RWPE2 (cell line): ENCODE results near the gene ADD1.

Source experiments
- ATAC-seq: fragments of 200-7000 bp; cut with Tn5 transposase; 3 replicates; pipeline ENCODE4 v1.9.1; 2021; ENCODE audit warnings: low read depth
- DNase-seq: peaks from one replicate; pipeline ENCODE4 v3.0.0-alpha.2; 2020; ENCODE audit warnings: low spot score
- H3K27ac ChIP-seq: fragments of 450-650 bp; 2 replicates; pipeline ENCODE4 v1.5.1; 2017; ENCODE audit warnings: mild to moderate bottlenecking; ENCODE audit not compliant: poor library complexity, severe bottlenecking
- H3K27me3 ChIP-seq: fragments of 250-450 bp; sonication (Bioruptor Pico); 2 replicates; pipeline ENCODE4 v1.5.1; 2021; ENCODE audit warnings: mild to moderate bottlenecking, moderate library complexity; ENCODE audit not compliant: insufficient read depth, poor library complexity, severe bottlenecking
- H3K36me3 ChIP-seq: fragments of 250-450 bp; sonication (Bioruptor Pico); 2 replicates; pipeline ENCODE4 v1.5.1; 2020; ENCODE audit warnings: low read depth, mild to moderate bottlenecking, moderate library complexity
- H3K4me1 ChIP-seq: fragments of 250-450 bp; sonication (Bioruptor Pico); 2 replicates; pipeline ENCODE4 v1.5.1; 2021; ENCODE audit warnings: mild to moderate bottlenecking, moderate library complexity; ENCODE audit not compliant: insufficient read depth, poor library complexity, severe bottlenecking
- H3K4me3 ChIP-seq: fragments of 250-450 bp; sonication (Bioruptor Pico); 2 replicates; pipeline ENCODE4 v1.5.1; 2021; ENCODE audit warnings: mild to moderate bottlenecking, moderate library complexity; ENCODE audit not compliant: severe bottlenecking
- H3K9me3 ChIP-seq: fragments of 250-450 bp; sonication (Bioruptor Pico); 2 replicates; pipeline ENCODE4 v1.5.1; 2021; ENCODE audit warnings: mild to moderate bottlenecking, moderate library complexity; ENCODE audit not compliant: severe bottlenecking
- TF ChIP-seq, protein P1 (sequence below): fragments of 450-650 bp; IDR thresholded peaks from one replicate; pipeline ENCODE4 v1.5.1; 2017; ENCODE audit warnings: mild to moderate bottlenecking, moderate library complexity; ENCODE audit not compliant: poor library complexity, severe bottlenecking

Gene ADD1

DNA sequence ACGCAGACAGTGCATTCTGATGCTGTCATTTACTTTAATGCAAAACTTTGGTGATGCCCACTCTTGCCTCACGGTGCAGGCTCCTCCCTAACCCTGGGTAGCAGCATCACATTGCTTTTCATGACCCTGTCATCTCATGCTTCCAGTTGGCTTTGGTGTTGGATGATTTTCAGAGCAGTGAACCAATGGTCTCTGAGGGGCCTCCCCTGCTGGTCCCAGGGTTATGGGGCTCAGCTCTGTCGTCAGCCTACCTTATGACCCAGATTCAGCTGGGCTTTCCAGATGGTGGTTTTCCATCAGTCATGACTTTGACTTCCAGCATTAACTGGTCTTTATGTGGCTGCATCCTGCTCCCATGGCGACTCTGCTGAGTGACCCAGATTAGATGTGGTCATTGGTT, 63.6 kb downstream of the ADD1 start:
- no peaks in the 10 kb centered on the region for H3K27me3 ChIP-seq
- DNase-seq (no peak), ATAC-seq (no peak)
- no peaks in the 10 kb centered on the region for H3K4me1 ChIP-seq
- no peaks in the 10 kb centered on the region for H3K9me3 ChIP-seq
- H3K4me3 ChIP-seq: no peak overlapping the region
- peaks cover 69% of the 10 kb centered on the region for H3K36me3 ChIP-seq
- TF ChIP-seq, protein P1, sequence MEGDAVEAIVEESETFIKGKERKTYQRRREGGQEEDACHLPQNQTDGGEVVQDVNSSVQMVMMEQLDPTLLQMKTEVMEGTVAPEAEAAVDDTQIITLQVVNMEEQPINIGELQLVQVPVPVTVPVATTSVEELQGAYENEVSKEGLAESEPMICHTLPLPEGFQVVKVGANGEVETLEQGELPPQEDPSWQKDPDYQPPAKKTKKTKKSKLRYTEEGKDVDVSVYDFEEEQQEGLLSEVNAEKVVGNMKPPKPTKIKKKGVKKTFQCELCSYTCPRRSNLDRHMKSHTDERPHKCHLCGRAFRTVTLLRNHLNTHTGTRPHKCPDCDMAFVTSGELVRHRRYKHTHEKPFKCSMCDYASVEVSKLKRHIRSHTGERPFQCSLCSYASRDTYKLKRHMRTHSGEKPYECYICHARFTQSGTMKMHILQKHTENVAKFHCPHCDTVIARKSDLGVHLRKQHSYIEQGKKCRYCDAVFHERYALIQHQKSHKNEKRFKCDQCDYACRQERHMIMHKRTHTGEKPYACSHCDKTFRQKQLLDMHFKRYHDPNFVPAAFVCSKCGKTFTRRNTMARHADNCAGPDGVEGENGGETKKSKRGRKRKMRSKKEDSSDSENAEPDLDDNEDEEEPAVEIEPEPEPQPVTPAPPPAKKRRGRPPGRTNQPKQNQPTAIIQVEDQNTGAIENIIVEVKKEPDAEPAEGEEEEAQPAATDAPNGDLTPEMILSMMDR: no peak
- no peak overlapping the region for H3K27ac ChIP-seq

DNA sequence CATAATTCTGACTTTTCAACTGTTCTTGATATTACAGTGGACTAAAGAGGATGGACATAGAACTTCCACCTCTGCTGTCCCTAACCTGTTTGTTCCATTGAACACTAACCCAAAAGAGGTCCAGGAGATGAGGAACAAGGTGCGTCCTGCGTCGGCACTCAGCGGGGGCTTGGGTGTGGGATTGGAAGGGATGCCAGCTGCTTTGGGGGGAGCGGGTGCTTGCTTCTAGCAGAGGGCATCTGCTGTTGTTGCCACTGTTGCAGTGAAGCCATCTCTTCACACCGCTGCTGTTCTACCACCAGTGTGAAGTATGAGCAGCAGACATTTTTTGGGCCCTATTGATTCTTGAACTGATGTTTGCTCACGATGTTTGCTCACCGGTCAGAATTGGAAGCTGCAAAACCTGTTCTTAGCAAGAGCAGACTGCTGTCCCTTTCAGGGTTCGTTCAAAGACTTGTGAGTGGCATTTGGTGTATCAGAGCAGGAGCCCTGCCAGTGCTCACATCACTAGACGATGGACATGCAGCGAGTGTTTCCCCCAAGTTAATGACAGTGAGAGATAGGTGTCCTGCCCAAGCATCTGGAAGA, 64.2 kb downstream of the ADD1 start:
- no peak overlapping the region for H3K27ac ChIP-seq
- no peaks in the 10 kb centered on the region for H3K9me3 ChIP-seq
- ATAC-seq: no peak
- TF ChIP-seq, protein P1: no peak
- no peak overlapping the region for H3K4me3 ChIP-seq
- DNase-seq: no peak
- H3K27me3 ChIP-seq: no peaks in the 10 kb centered on the region
- peaks cover 71% of the 10 kb centered on the region for H3K36me3 ChIP-seq
- H3K4me1 ChIP-seq: no peaks in the 10 kb centered on the region

- no peak overlapping the region for H3K27ac ChIP-seq
- TF ChIP-seq, protein P1: no peak
- H3K9me3 ChIP-seq: no peaks in the 10 kb centered on the region
- peaks cover 74% of the 10 kb centered on the region for H3K36me3 ChIP-seq
- H3K4me3 ChIP-seq: no peak overlapping the region
- H3K4me1 ChIP-seq: no peaks in the 10 kb centered on the region
- no peak for ATAC-seq
- DNase-seq: no peak
- H3K27me3 ChIP-seq: no peaks in the 10 kb centered on the region
Observed at GRCh38 chr4:2908686-2909085, 65.0 kb downstream of the ADD1 start.

GRCh38 chr4:2909583-2909982, 65.9 kb downstream of the ADD1 start:
- no peak overlapping the region for H3K27ac ChIP-seq
- no peaks in the 10 kb centered on the region for H3K27me3 ChIP-seq
- H3K4me3 ChIP-seq: no peak overlapping the region
- H3K36me3 ChIP-seq: peaks cover 67% of the 10 kb centered on the region
- H3K9me3 ChIP-seq: no peaks in the 10 kb centered on the region
- TF ChIP-seq, protein P1: no peak
- DNase-seq (no peak), ATAC-seq (no peak)
- H3K4me1 ChIP-seq: no peaks in the 10 kb centered on the region

DNA sequence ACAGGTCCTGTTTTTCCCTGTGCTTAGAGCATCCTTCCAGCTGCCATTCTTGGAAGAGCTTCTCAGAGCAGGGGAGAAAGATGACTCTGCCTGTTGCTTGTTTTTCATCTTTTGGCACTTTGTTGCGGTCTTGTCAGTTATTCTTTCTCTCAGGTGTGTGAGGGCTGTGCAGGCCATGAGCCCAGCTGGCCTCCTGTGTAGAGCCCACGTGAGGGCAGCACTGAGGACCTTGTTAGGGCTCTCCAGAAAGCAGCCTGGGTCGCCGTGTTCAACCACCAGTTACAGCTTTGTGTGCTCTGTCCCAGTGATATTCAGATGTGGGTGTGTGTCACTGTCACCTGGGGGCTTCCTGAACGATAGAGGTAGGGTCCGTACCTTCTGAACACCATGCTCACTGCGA, 66.8 kb downstream of the ADD1 start:
- H3K27me3 ChIP-seq: no peaks in the 10 kb centered on the region
- TF ChIP-seq, protein P1: no peak
- H3K27ac ChIP-seq: no peak overlapping the region
- peaks cover 67% of the 10 kb centered on the region for H3K36me3 ChIP-seq
- H3K4me1 ChIP-seq: no peaks in the 10 kb centered on the region
- DNase-seq (no peak), ATAC-seq (0 out of 3 replicates have a peak, but pooled peaks have one; percentile 41)
- H3K9me3 ChIP-seq: no peaks in the 10 kb centered on the region
- no peak overlapping the region for H3K4me3 ChIP-seq
